ENCODE data around the gene STN1. TPM values are rescaled to one million over a fixed set of nuclear protein-coding genes. Genes with fewer than 3 reads are reported as not detected.
A peak's percentile ranks its signal among the peaks of the same experiment; 100 is the strongest.

The STN1 gene
- total RNA-seq, 2 donors from 2014 or later, result 16.6 to 18.3 TPM

GRCh38 chr10:103897241-103897774 is 20.7 kb downstream of the STN1 start:
- H3K27me3 ChIP-seq, result no peaks in the 10 kb centered on the region
- intact Hi-C loops (cut with DNase I), result no loop called here
- H3K4me1 ChIP-seq, result peaks cover 5% of the 10 kb centered on the region
- H3K9ac ChIP-seq (ENCODE audit: low read depth in 2 of 2, low read length in 2 of 2), result no peak overlapping the region
- H3K36me3 ChIP-seq, result peaks cover 3% of the 10 kb centered on the region
- no peaks in the 10 kb centered on the region for H3K9me3 ChIP-seq
- DNase-seq, result no peak
- TF ChIP-seq, protein P1, sequence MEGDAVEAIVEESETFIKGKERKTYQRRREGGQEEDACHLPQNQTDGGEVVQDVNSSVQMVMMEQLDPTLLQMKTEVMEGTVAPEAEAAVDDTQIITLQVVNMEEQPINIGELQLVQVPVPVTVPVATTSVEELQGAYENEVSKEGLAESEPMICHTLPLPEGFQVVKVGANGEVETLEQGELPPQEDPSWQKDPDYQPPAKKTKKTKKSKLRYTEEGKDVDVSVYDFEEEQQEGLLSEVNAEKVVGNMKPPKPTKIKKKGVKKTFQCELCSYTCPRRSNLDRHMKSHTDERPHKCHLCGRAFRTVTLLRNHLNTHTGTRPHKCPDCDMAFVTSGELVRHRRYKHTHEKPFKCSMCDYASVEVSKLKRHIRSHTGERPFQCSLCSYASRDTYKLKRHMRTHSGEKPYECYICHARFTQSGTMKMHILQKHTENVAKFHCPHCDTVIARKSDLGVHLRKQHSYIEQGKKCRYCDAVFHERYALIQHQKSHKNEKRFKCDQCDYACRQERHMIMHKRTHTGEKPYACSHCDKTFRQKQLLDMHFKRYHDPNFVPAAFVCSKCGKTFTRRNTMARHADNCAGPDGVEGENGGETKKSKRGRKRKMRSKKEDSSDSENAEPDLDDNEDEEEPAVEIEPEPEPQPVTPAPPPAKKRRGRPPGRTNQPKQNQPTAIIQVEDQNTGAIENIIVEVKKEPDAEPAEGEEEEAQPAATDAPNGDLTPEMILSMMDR (IDR thresholded peaks at IDR 0.05), result no peak
- no peak overlapping the region for H3K27ac ChIP-seq
- H3K4me3 ChIP-seq, result no peak overlapping the region

DNA sequence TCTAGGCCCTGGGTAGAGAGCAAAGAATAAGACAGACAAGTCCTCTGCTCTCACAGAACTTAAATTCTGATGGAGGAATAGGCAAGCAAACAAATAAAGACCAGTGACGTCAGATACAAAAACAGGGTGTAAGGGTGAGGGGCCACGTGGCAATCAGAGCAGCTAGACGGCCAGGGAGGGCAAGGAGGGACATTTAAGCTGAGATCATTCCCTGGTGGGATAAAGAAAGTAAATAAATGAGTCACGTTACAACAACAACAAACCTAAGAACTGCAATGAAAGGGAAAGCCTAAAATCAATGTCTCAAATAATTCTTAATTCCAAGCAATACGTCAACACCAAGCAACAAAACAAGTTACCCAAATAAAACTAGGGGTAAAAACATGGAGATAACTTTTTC is 21.8 kb downstream of the STN1 start:
- no peaks in the 10 kb centered on the region for H3K9me3 ChIP-seq
- H3K4me3 ChIP-seq, result no peak overlapping the region
- H3K36me3 ChIP-seq, result peaks cover 3% of the 10 kb centered on the region
- intact Hi-C loops (cut with DNase I), result no loop called here
- TF ChIP-seq, protein P1 (IDR thresholded peaks at IDR 0.05), result no peak
- peak overlapping the region; percentile 62 for H3K27ac ChIP-seq
- peaks cover 5% of the 10 kb centered on the region for H3K4me1 ChIP-seq
- H3K27me3 ChIP-seq, result no peaks in the 10 kb centered on the region
- H3K9ac ChIP-seq (ENCODE audit: low read depth in 2 of 2, low read length in 2 of 2), result peak overlapping the region in 1 of 2 donors; percentile 35
- DNase-seq, result no peak

DNA sequence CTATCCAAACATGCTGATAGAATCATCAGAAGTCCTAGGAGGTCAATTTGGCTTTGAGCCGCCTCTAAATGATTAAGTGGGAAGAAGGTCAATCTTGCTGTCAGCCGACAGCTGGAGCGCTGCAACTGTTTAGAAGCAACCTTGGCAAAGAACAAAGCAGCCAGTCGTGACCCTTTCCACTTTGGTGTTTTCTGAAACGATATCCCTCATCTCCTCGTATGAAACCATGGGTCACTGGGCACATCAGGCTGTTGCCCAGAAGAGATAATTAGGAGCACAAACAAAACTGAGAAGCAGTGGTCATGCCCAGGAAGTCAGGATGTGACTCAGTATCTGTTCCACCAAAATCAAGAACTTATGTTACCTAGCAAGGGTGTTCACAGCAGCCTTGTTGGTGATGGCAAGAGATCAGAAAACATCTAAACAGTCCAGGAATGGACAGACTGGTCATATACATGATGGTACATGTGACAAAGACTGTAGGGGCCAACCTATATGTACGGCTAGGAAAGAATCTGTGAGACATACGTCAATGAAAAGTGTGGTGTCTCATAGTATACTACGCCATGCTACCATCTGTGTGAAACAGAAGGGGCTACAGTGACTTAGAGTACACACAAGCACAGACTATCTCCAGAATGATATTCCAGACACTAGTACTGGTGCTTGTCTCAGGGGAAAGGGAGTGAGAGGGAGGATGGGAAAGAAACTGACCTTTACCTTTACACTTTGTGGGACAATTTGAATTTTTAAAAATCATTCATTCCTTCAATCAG is 22.4 kb downstream of the STN1 start:
- Histone ChIP-seq H3K4me1 (peaks cover 8% of the 10 kb centered on the region), H3K4me3 (no peak overlapping the region), H3K27ac (peak overlapping the region; percentile 62), H3K9me3 (no peaks in the 10 kb centered on the region), H3K27me3 (no peaks in the 10 kb centered on the region), H3K36me3 (peaks cover 3% of the 10 kb centered on the region), H3K9ac (ENCODE audit: low read depth in 2 of 2, low read length in 2 of 2) (peak overlapping the region in 1 of 2 donors; percentile 35)
- intact Hi-C loops (cut with DNase I), result no loop called here
- TF ChIP-seq, protein P1 (IDR thresholded peaks at IDR 0.05), result no peak
- DNase-seq, result no peak

DNA sequence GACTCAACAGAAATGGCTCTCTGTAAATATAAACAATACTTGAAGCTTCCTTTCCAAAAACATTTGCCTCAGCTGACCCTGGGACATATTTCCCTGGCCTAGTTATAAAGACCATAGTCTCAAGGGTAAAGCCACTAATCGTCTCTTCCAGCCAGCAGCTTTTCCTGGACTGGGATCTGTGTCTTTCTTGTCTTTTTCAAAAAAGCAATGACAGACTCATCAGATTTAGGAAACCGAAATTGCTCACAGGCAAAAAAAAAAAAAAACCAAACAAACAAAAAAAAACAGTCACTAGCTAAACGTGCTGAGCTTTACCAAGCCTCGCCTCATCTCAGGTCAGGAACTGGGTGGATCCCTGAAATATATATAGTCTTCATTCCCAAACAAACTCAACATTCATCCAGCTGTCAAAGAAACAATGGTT is 23.5 kb downstream of the STN1 start:
- peaks cover 10% of the 10 kb centered on the region for H3K4me1 ChIP-seq
- TF ChIP-seq, protein P1 (IDR thresholded peaks at IDR 0.05), result no peak
- H3K27ac ChIP-seq, result peak overlapping the region; percentile 62
- DNase-seq, result peak; percentile 51
- peak overlapping the region in 1 of 2 donors; percentile 35 for H3K9ac ChIP-seq (ENCODE audit: low read depth in 2 of 2, low read length in 2 of 2)
- no peaks in the 10 kb centered on the region for H3K9me3 ChIP-seq
- H3K36me3 ChIP-seq, result peaks cover 3% of the 10 kb centered on the region
- H3K4me3 ChIP-seq, result no peak overlapping the region
- no peaks in the 10 kb centered on the region for H3K27me3 ChIP-seq
- intact Hi-C loops (cut with DNase I), result no loop called here

DNA sequence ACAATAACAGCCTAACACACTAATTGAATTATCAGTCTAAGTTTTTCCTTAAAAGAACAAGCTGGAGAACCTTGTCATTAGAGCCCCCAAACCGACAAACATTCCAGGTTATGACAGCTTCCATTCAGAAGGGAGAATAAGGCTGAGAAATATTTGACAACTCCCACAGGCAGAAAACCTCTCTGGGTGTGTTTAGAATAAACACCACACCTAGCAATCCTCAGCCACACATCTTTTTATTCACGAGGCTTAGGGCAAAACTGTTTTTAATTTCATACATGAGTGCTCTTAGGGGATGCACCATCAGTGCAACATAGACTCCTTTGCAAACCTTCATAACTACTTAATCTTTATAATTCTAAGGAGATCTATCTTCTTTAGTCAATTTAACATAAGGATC is 24.2 kb downstream of the STN1 start:
- Histone ChIP-seq H3K9ac (ENCODE audit: low read depth in 2 of 2, low read length in 2 of 2) (peak overlapping the region in 1 of 2 donors; percentile 72), H3K27me3 (no peaks in the 10 kb centered on the region), H3K27ac (peak overlapping the region; percentile 62), H3K9me3 (no peaks in the 10 kb centered on the region), H3K4me1 (peaks cover 10% of the 10 kb centered on the region), H3K36me3 (peaks cover 3% of the 10 kb centered on the region), H3K4me3 (no peak overlapping the region)
- DNase-seq, result peak; percentile 34
- intact Hi-C loops (cut with DNase I), result no loop called here
- TF ChIP-seq, protein P1 (IDR thresholded peaks at IDR 0.05), result no peak

Data from colonic mucosa (tissue), 4 donors.